Heart right ventricle (tissue), 16 donors: ENCODE data around the gene FAM234A. TPM values are rescaled to one million over a fixed set of nuclear protein-coding genes. Genes with fewer than 3 reads are reported as not detected.

Source experiments
- ATAC-seq, 8 donors: fragments of 200-7000 bp; cut with Tn5 transposase; one replicate each; pipeline ENCODE4 v1.9.1; 2020; ENCODE audit warnings: mild to moderate bottlenecking in 8 of 8, moderate library complexity in 8 of 8, moderate number of reproducible peaks in 1 of 8
- DNase-seq, 2 donors: peaks; one replicate each; pipeline ENCODE4 v3.0.0-alpha.2; 2020
- H3K27ac ChIP-seq, 10 donors: fragments of 200-600 bp; sonication (generic) in 2 of 10; one replicate each; pipeline versions ENCODE4 v1.5.0 to v1.8.0; 2020 to 2022; ENCODE audit warnings: mild to moderate bottlenecking in 3 of 10
- H3K27me3 ChIP-seq, 7 donors: fragments of 200-600 bp; one replicate each; pipeline ENCODE4 v1.8.0; 2021 to 2022; ENCODE audit warnings: mild to moderate bottlenecking in 2 of 7
- H3K36me3 ChIP-seq, 9 donors: fragments of 200-600 bp; sonication (generic) in 1 of 9; one replicate each; pipeline versions ENCODE4 v1.5.0 to v1.8.0; 2020 to 2022; ENCODE audit warnings: mild to moderate bottlenecking in 2 of 9
- H3K4me1 ChIP-seq, 9 donors: fragments of 200-600 bp; sonication (generic) in 1 of 9; one replicate each; pipeline versions ENCODE4 v1.5.0 to v1.8.0; 2020 to 2022; ENCODE audit warnings: mild to moderate bottlenecking in 4 of 9
- H3K4me3 ChIP-seq, 10 donors: fragments of 200-600 bp; sonication (generic) in 2 of 10; one replicate each; pipeline versions ENCODE4 v1.5.0 to v1.8.0; 2020 to 2022; ENCODE audit warnings: mild to moderate bottlenecking in 7 of 10, moderate library complexity in 2 of 10
- H3K9me3 ChIP-seq, 11 donors: fragments of 200-600 bp in 10 of 11; sonication (generic) in 2 of 11; one replicate each; pipeline versions ENCODE4 v1.5.0 to v1.8.0; 2013 to 2022; ENCODE audit warnings: mild to moderate bottlenecking in 2 of 11, control low read depth in 1 of 11, moderate library complexity in 1 of 11
- WGBS, 2 donors: extraction: QIAGEN DNeasy Blood & Tissue Kit; methylation state at CpG; one replicate each; pipeline ENCODE4 v1.1.7; 2013; ENCODE audit warnings: inconsistent platforms in 1 of 2; 5-methylcytosine and 5-hydroxymethylcytosine counted together
- intact Hi-C, 10 donors: fragments of 100-400 bp; cut with DNase I; formaldehyde crosslinking; loops; one replicate each; pipeline versions ENCODE4 v1.11.1 to v1.14.2; 2022
- polyA plus RNA-seq, 2 donors: library from polyadenylated mRNA; stranded (reverse); fragments of 200-250 nt; gene quantifications; one replicate each; pipeline ENCODE4 v1.2.3, GENCODE V29; 2013
- total RNA-seq, 10 donors: library from RNA; stranded (reverse); fragmentation: NEBNext Ultra II Directional in 3 of 10; extraction: Animal tissue kit (Norgen Biotek cat#: 25700) in 3 of 10; gene quantifications; one replicate each; pipeline versions ENCODE4 v1.2.1 to v1.2.4, GENCODE V29; 2021 to 2023
- TF ChIP-seq, protein P1 (sequence below), 9 donors: fragments of 200-600 bp; sonication (generic) in 2 of 9; IDR thresholded peaks; one replicate each; pipeline versions ENCODE4 v1.5.0 to v1.8.0; 2021 to 2022; ENCODE audit warnings: antibody characterized with exemption in 9 of 9, mild to moderate bottlenecking in 5 of 9, moderate library complexity in 1 of 9
- donor health status: Arrhythmogenic right ventricular cardiomyopathy.
- donor health status: ischemic (EF 13 %, LVEDD 7.1; RV severe dilation, severe dysfunction).
- donor health status: healthy with polysubstance abuse.
- donor health status: DM: no; HTN: yes; CAD: no.
- donor health status: DM: no; HTN: no; CAD: no.
- donor health status: ischemic (EF 25% LVEDD 6.9; RV normal size, moderate dysfunction).
- donor health status: ischemic (EF 25% LVEDD 5.7; RV mildly dilated, moderate dysfunction).
- donor health status: healthy.
- donor health status: DM: yes; HTN: yes; CAD: no.
- donor health status: Ischemic cardiomyopathy.
- donor health status: ischemic (EF 35%, LVEDD 5.7; RV mildly dilated, moderate dysfunction).
- donor health status: nonischemic (EF 11% LVEDD 7.7; RV severe dilation, severe dysfunction).
- donor health status: DM: yes; HTN: yes; CAD: no.
- donor health status: PGD.
- donor health status: ischemic (EF 29% LVEDD 5.4; RV normal size, mild dysfunction).
- donor health status: nonischemic (EF 23%, LVEDD 6.1; RV moderate dilation, normal function).

FAM234A gene
- total and polyA plus RNA-seq, 12 donors: 70.5 to 200 (median 154) TPM

DNA sequence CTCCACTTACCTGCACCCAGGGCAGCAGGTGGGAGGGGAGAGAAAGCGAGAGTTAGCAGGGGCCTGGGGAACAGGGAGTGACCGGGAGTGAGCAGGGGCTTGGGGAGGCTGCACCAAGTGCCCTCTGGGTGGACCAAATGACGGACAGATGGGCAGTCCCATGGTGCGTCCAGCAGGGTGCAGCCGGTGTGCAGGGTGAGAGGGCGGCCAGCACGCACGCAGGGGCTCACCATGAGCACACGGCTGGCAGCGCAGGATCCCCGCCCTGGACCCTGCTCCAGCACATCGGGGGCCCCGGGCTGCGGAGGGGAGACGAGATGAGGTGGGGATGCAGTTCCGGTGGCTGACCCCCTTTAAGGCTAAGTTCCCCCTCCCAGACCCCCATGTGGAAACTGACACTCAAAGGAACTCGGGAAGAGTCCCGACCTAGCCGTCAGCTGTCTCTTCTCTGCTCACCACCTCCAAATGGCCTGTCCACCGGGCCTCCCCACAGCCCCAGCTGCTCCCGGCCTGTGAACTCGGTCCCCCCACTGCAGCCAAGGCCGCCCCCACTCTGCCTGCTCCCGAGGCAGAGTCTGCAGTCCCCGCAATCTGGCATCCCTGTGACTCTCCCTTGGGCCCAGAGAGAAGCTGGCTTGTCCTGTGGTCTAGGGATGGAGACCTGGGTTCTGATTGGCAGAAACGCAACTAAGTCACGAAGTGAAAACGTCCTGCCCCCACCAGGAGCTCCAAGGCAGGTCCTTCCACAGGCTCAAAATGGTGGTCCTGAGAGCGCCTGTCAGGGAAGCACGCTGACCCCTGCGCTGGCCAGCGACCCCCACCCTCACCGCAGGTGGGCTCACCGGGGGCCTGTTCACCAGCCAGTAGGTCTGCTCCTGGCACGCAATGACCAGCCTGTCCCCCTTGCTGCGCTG lies 38.3 kb downstream of the FAM234A start:
- DNase-seq (no peak), ATAC-seq (peak in 1 of 8 donors; percentile 3)
- no peak overlapping the region for H3K27ac ChIP-seq
- WGBS, 2 donors: 80 to 81% methylated on average over 35 to 36 of the region's 36 CpGs
- no peak overlapping the region for H3K4me3 ChIP-seq
- H3K27me3 ChIP-seq: peaks cover 0 to 29% (median 7%) of the 10 kb centered on the region in 7 donors
- no peaks in the 10 kb centered on the region for H3K9me3 ChIP-seq
- TF ChIP-seq, protein P1, sequence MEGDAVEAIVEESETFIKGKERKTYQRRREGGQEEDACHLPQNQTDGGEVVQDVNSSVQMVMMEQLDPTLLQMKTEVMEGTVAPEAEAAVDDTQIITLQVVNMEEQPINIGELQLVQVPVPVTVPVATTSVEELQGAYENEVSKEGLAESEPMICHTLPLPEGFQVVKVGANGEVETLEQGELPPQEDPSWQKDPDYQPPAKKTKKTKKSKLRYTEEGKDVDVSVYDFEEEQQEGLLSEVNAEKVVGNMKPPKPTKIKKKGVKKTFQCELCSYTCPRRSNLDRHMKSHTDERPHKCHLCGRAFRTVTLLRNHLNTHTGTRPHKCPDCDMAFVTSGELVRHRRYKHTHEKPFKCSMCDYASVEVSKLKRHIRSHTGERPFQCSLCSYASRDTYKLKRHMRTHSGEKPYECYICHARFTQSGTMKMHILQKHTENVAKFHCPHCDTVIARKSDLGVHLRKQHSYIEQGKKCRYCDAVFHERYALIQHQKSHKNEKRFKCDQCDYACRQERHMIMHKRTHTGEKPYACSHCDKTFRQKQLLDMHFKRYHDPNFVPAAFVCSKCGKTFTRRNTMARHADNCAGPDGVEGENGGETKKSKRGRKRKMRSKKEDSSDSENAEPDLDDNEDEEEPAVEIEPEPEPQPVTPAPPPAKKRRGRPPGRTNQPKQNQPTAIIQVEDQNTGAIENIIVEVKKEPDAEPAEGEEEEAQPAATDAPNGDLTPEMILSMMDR (IDR thresholded peaks at IDR 0.05): no peak
- intact Hi-C loops: no loop called here
- H3K4me1 ChIP-seq: peaks cover 0 to 19% (median 7%) of the 10 kb centered on the region in 9 donors
- no peaks in the 10 kb centered on the region for H3K36me3 ChIP-seq

DNA sequence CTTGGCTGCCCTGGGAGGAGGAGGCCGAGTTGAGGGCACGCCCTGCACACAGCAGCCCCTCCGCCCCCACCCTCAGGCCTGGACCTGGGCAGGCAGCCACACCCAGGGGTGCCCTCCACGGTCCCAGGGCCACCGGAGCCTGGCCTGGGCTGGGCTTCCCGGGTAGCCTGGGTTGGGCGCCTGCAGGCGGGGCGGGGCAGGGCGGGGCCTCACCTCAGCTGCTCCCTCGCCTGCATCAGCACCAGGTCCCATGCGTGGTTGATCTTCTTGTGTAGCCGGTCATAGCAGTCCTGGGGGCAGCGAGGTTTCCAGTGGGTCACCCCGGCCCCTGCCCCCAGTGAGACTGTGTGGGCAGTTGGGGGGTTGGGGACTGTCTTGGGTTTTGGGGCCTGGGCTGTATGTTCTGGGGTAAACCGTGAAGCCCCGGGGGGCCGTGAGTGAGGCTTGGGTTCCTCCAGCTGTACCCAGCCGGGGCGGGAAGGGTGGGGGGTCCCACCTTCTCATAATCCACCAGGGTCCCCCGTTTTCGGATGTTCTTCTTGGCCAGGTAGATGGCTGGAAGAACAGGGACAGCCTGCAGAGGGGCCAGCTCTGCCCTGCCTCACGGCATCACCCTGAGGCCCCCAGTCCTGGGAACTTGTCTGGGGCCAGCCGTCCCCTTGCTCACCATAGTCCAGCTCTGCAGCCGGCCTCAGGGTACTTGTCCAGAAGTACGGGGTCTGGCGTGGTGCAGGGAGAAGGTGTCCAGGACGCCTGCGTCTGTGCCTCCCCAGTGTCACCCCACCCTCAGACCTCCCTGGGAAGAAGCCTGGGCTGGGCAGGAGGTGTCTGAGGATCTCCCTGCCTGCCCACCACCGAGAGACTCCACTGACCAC lies 39.2 kb downstream of the FAM234A start:
- peaks cover 0 to 19% (median 8%) of the 10 kb centered on the region in 9 donors for H3K4me1 ChIP-seq
- no peak overlapping the region for H3K4me3 ChIP-seq
- peaks cover 0 to 31% (median 7%) of the 10 kb centered on the region in 7 donors for H3K27me3 ChIP-seq
- intact Hi-C loops: no loop called here
- 83 to 87% methylated on average over 30 of the region's 30 CpGs for WGBS, 2 donors
- ATAC-seq (peak in 2 of 8 donors; percentile 8 to 9), DNase-seq (no peak)
- H3K36me3 ChIP-seq: no peaks in the 10 kb centered on the region
- TF ChIP-seq, protein P1 (IDR thresholded peaks at IDR 0.05): no peak
- no peak overlapping the region for H3K27ac ChIP-seq
- no peaks in the 10 kb centered on the region for H3K9me3 ChIP-seq

DNA sequence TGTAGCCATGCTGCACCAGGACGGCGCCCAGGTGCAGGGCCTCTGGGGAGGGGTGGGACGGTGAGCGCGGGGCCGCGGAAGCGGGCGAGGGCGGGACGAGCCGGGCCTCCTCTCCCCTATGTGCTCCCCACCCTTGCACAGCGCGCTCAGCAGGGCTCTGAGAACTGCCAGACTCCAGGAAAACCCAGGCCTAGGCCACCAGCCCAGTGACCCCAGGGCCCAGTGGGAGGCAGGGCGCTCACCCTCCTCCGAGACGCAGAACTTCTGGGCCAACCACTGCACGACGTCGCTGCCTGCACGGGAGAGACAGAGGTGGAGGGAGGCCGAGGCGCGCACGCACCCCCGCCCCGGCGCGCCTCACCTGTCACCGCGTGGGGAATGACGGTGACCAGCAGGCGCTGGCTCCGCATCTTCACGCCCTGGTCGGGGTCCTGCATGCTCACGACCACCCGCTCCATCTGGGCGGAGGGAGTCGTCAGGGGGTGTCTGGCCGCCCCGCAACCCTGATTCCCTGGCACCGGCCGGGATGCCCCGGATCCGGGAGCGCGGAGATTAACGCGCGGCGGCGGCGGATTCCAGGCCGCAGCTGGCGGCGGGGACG lies 40.5 kb downstream of the FAM234A start:
- no peaks in the 10 kb centered on the region for H3K36me3 ChIP-seq
- WGBS, 2 donors: 2 to 3% methylated on average over 35 to 58 of the region's 58 CpGs
- ATAC-seq (peak in 4 of 8 donors; percentile 3 to 23 (median 10)), DNase-seq (peak in 1 of 2 donors; percentile 13)
- H3K9me3 ChIP-seq: no peaks in the 10 kb centered on the region
- peak overlapping the region in 9 of 10 donors; percentile 40 to 64 (median 59) for H3K4me3 ChIP-seq
- peak overlapping the region in 1 of 10 donors; percentile 9 for H3K27ac ChIP-seq
- intact Hi-C loops: no loop called here
- TF ChIP-seq, protein P1 (IDR thresholded peaks at IDR 0.05): no peak
- peaks cover 0 to 44% (median 7%) of the 10 kb centered on the region in 7 donors for H3K27me3 ChIP-seq
- H3K4me1 ChIP-seq: peaks cover 0 to 27% (median 14%) of the 10 kb centered on the region in 9 donors
